K562 (cell line): ENCODE results near the gene SOBP.

Source experiments
- CBFA2T2 ChIP-seq: fragments of 450-650 bp; conservative IDR thresholded peaks from 2 replicates; pipeline ENCODE4 v1.6.1; 2017; ENCODE audit warnings: mild to moderate bottlenecking
- CBFB ChIP-seq: sonication (generic); formaldehyde crosslinking; IDR thresholded peaks from 2 replicates; pipeline ENCODE4 v1.4.0; 2020; ENCODE audit warnings: mild to moderate bottlenecking, missing genetic modification reagents
- CREM ChIP-seq: IDR thresholded peaks from 2 replicates; pipeline ENCODE4 v1.6.1; 2014; ENCODE audit warnings: antibody characterized with exemption, low read depth
- PPARD ChIP-seq: fragments of 250-450 bp; sonication (Bioruptor Pico); IDR thresholded peaks from 2 replicates; pipeline ENCODE4 v1.8.0; 2022; ENCODE audit warnings: inconsistent platforms, mild to moderate bottlenecking, moderate library complexity
- RBM39 ChIP-seq: fragments of 200-400 bp; formaldehyde crosslinking; optimal IDR thresholded peaks from 2 replicates; pipeline ENCODE3; 2018; ENCODE audit warnings: low read depth, low read length
- SPI1 ChIP-seq: IDR thresholded peaks from 2 replicates; pipeline ENCODE4 v1.6.1; 2011; ENCODE audit warnings: low read depth, low read length, control low read depth, borderline replicate concordance
- ZFP30 ChIP-seq: fragments of 250-450 bp; sonication (Bioruptor Pico); IDR thresholded peaks from 2 replicates; pipeline ENCODE4 v1.8.0; 2022; ENCODE audit warnings: moderate library complexity, mild to moderate bottlenecking, inconsistent platforms, borderline replicate concordance
- ZSCAN29 ChIP-seq: fragments of 450-650 bp; IDR thresholded peaks from 2 replicates; pipeline ENCODE4 v1.6.1; 2017
- TF ChIP-seq, protein P1 (sequence below), 3 experiments: IDR thresholded peaks in 2 of 3; conservative IDR thresholded peaks in 1 of 3; 2 replicates each; pipeline ENCODE4 v1.5.1; 2011 to 2012; ENCODE audit warnings: low read length in 3 of 3, mild to moderate bottlenecking in 3 of 3, control low read depth in 2 of 3, improper control_type of control experiment in 1 of 3, inconsistent platforms in 1 of 3, low read depth in 1 of 3, mixed read lengths in 1 of 3, moderate library complexity in 1 of 3; ENCODE audit not compliant: insufficient read depth in 2 of 3
- TF ChIP-seq, protein P2 (sequence below), 2 experiments: fragments of 450-650 bp in 1 of 2; sonication (generic) in 1 of 2; formaldehyde crosslinking in 1 of 2; IDR thresholded peaks in 1 of 2; conservative IDR thresholded peaks in 1 of 2; 2 replicates each; pipeline versions ENCODE4 v1.6.1 to v1.8.1; 2016 to 2023; ENCODE audit warnings: mild to moderate bottlenecking in 2 of 2, moderate library complexity in 2 of 2, inconsistent platforms in 1 of 2, missing genetic modification reagents in 1 of 2
- TF ChIP-seq, protein P3 (sequence below): fragments of 250-450 bp; sonication (Bioruptor Pico); IDR thresholded peaks from 2 replicates; pipeline ENCODE4 v1.5.0; 2021; ENCODE audit warnings: mild to moderate bottlenecking, borderline replicate concordance
- TF ChIP-seq, protein P4 (sequence below): IDR thresholded peaks from 3 replicates; pipeline ENCODE4 v1.6.1; 2011; ENCODE audit warnings: borderline replicate concordance, mild to moderate bottlenecking, moderate library complexity; ENCODE audit not compliant: insufficient read length; ENCODE audit errors: extremely low read depth
- TF ChIP-seq, protein P5 (sequence below): fragments of 250-450 bp; sonication (Bioruptor Pico); IDR thresholded peaks from 2 replicates; pipeline ENCODE4 v1.5.0; 2020; ENCODE audit warnings: mild to moderate bottlenecking, borderline replicate concordance

DNA sequence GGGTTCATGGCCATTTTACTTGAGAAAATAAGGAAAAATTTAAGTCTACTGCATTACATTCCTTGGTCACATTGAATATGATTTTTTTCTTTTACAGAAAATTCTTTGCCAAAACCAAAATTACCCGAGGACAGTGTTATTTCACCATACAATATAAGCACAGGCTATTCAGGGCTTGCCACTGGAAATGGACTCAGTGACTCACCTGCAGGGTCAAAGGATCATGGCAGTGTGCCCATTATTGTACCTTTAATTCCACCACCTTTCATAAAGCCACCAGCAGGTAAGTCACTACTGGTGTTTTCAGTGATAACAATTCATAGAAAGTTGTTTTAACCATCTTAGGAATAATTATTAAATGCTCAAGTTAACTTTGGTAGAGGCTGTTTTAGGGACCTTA, 16.2 kb downstream of the SOBP start:
- TF ChIP-seq SPI1: no peak
- TF ChIP-seq, protein P1, sequence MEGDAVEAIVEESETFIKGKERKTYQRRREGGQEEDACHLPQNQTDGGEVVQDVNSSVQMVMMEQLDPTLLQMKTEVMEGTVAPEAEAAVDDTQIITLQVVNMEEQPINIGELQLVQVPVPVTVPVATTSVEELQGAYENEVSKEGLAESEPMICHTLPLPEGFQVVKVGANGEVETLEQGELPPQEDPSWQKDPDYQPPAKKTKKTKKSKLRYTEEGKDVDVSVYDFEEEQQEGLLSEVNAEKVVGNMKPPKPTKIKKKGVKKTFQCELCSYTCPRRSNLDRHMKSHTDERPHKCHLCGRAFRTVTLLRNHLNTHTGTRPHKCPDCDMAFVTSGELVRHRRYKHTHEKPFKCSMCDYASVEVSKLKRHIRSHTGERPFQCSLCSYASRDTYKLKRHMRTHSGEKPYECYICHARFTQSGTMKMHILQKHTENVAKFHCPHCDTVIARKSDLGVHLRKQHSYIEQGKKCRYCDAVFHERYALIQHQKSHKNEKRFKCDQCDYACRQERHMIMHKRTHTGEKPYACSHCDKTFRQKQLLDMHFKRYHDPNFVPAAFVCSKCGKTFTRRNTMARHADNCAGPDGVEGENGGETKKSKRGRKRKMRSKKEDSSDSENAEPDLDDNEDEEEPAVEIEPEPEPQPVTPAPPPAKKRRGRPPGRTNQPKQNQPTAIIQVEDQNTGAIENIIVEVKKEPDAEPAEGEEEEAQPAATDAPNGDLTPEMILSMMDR (IDR thresholded peaks at IDR 0.05 in 2 of 3, conservative IDR thresholded peaks at IDR 0.05 in 1 of 3; ENCODE audit: insufficient read depth in 2 of 3, low read depth in 1 of 3, low read length in 3 of 3): no peak
- no peak for TF ChIP-seq PPARD
- TF ChIP-seq, protein P2, sequence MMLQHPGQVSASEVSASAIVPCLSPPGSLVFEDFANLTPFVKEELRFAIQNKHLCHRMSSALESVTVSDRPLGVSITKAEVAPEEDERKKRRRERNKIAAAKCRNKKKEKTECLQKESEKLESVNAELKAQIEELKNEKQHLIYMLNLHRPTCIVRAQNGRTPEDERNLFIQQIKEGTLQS (IDR thresholded peaks at IDR 0.05): no peak
- TF ChIP-seq, protein P2 (CRISPR knock-in tag; conservative IDR thresholded peaks at IDR 0.05): no peak
- no peak for TF ChIP-seq RBM39
- TF ChIP-seq CBFA2T2: no peak
- TF ChIP-seq ZSCAN29: no peak
- TF ChIP-seq ZFP30 (CRISPR knock-in tag): no peak
- TF ChIP-seq, protein P3, sequence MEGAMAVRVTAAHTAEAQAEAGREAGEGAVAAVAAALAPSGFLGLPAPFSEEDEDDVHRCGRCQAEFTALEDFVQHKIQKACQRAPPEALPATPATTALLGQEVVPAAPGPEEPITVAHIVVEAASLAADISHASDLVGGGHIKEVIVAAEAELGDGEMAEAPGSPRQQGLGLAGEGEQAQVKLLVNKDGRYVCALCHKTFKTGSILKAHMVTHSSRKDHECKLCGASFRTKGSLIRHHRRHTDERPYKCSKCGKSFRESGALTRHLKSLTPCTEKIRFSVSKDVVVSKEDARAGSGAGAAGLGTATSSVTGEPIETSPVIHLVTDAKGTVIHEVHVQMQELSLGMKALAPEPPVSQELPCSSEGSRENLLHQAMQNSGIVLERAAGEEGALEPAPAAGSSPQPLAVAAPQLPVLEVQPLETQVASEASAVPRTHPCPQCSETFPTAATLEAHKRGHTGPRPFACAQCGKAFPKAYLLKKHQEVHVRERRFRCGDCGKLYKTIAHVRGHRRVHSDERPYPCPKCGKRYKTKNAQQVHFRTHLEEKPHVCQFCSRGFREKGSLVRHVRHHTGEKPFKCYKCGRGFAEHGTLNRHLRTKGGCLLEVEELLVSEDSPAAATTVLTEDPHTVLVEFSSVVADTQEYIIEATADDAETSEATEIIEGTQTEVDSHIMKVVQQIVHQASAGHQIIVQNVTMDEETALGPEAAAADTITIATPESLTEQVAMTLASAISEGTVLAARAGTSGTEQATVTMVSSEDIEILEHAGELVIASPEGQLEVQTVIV (CRISPR knock-in tag): no peak
- TF ChIP-seq, protein P4, sequence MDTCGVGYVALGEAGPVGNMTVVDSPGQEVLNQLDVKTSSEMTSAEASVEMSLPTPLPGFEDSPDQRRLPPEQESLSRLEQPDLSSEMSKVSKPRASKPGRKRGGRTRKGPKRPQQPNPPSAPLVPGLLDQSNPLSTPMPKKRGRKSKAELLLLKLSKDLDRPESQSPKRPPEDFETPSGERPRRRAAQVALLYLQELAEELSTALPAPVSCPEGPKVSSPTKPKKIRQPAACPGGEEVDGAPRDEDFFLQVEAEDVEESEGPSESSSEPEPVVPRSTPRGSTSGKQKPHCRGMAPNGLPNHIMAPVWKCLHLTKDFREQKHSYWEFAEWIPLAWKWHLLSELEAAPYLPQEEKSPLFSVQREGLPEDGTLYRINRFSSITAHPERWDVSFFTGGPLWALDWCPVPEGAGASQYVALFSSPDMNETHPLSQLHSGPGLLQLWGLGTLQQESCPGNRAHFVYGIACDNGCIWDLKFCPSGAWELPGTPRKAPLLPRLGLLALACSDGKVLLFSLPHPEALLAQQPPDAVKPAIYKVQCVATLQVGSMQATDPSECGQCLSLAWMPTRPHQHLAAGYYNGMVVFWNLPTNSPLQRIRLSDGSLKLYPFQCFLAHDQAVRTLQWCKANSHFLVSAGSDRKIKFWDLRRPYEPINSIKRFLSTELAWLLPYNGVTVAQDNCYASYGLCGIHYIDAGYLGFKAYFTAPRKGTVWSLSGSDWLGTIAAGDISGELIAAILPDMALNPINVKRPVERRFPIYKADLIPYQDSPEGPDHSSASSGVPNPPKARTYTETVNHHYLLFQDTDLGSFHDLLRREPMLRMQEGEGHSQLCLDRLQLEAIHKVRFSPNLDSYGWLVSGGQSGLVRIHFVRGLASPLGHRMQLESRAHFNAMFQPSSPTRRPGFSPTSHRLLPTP: no peak
- TF ChIP-seq, protein P5, sequence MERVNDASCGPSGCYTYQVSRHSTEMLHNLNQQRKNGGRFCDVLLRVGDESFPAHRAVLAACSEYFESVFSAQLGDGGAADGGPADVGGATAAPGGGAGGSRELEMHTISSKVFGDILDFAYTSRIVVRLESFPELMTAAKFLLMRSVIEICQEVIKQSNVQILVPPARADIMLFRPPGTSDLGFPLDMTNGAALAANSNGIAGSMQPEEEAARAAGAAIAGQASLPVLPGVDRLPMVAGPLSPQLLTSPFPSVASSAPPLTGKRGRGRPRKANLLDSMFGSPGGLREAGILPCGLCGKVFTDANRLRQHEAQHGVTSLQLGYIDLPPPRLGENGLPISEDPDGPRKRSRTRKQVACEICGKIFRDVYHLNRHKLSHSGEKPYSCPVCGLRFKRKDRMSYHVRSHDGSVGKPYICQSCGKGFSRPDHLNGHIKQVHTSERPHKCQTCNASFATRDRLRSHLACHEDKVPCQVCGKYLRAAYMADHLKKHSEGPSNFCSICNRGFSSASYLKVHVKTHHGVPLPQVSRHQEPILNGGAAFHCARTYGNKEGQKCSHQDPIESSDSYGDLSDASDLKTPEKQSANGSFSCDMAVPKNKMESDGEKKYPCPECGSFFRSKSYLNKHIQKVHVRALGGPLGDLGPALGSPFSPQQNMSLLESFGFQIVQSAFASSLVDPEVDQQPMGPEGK: no peak
- TF ChIP-seq CREM: no peak
- no peak for TF ChIP-seq CBFB (CRISPR knock-in tag)
